HG02610 (cell line): ENCODE data around the gene HRH4.

Source experiments
- ATAC-seq: cut with Tn5 transposase; IDR thresholded peaks from one replicate; pipeline ENCODE4 v1.9.1; 2021; ENCODE audit warnings: mild to moderate bottlenecking, moderate library complexity; ENCODE audit not compliant: unreplicated experiment

HRH4 gene

GRCh38 chr18:24504401-24504800 is 44.0 kb downstream of the HRH4 start:
- ATAC-seq = no peak

- no peak for ATAC-seq
Observed at GRCh38 chr18:24506175-24506574, 45.7 kb downstream of the HRH4 start.

- no peak for ATAC-seq
Observed at GRCh38 chr18:24509435-24509834, 49.0 kb downstream of the HRH4 start.

GRCh38 chr18:24514439-24514838 is 54.0 kb downstream of the HRH4 start:
- peak; percentile 68 for ATAC-seq

GRCh38 chr18:24515721-24516120 is 55.3 kb downstream of the HRH4 start:
- no peak for ATAC-seq

GRCh38 chr18:24516261-24516660 is 55.8 kb downstream of the HRH4 start:
- no peak for ATAC-seq

GRCh38 chr18:24517554-24517953 is 57.1 kb downstream of the HRH4 start:
- no peak for ATAC-seq

- ATAC-seq = no peak
Observed at GRCh38 chr18:24518596-24518995, 58.2 kb downstream of the HRH4 start.
